Cardiac muscle cell (in vitro differentiated cells and primary cell): ENCODE results near the gene NAALADL2. TPM values are rescaled to one million over a fixed set of nuclear protein-coding genes. Genes with fewer than 3 reads are reported as not detected.

Experiments used
- DNase-seq, 2 donors: peaks; one replicate each; pipeline versions ENCODE4 v3.0.0 to v3.0.0-alpha.2; 2010 to 2017; ENCODE audit warnings: low read depth in 1 of 2, low spot score in 1 of 2
- H3K27ac ChIP-seq: fragments of 200-600 bp; sonication (generic); 2 replicates; pipeline ENCODE4 v1.5.1; 2016
- H3K27me3 ChIP-seq: fragments of 200-600 bp; sonication (generic); 2 replicates; pipeline ENCODE4 v1.6.0; 2016; ENCODE audit warnings: control low read depth
- H3K36me3 ChIP-seq: fragments of 200-600 bp; sonication (generic); 2 replicates; pipeline ENCODE4 v1.5.1; 2016; ENCODE audit warnings: control low read depth
- H3K4me1 ChIP-seq: fragments of 200-600 bp; sonication (generic); 2 replicates; pipeline ENCODE4 v1.8.1; 2017; ENCODE audit warnings: low read depth, mild to moderate bottlenecking, mixed run types
- H3K4me3 ChIP-seq: fragments of 200-600 bp; sonication (generic); 2 replicates; pipeline ENCODE4 v1.5.1; 2016; ENCODE audit warnings: mild to moderate bottlenecking
- H3K9me3 ChIP-seq: fragments of 200-600 bp; sonication (generic); 2 replicates; pipeline ENCODE4 v1.5.1; 2017; ENCODE audit warnings: low read depth, mild to moderate bottlenecking, control low read depth
- CTCF ChIP-seq: IDR thresholded peaks from 2 replicates; pipeline ENCODE4 v1.5.1; 2012; ENCODE audit warnings: low read depth, mild to moderate bottlenecking, low read length
- polyA plus RNA-seq: library from polyadenylated mRNA; unstranded; fragments of >200 nt; fragmentation: Nextera tagmentation; extraction: Ambion mirVana; gene quantifications from 2 replicates; pipeline ENCODE4 v1.2.1, GENCODE V29; 2016
- total RNA-seq: library from RNA; depleted of rRNA; stranded (reverse); fragments of >200 nt; gene quantifications from 2 replicates; pipeline ENCODE4 v1.2.3, GENCODE V29; 2016

Gene NAALADL2
- total and polyA plus RNA-seq, 2 experiments from 2014 or later = 2.4 to 3.8 TPM

GRCh38 chr3:175651716-175652115, 792.6 kb downstream of the NAALADL2 start:
- Histone ChIP-seq H3K9me3 (no peaks in the 10 kb centered on the region), H3K27ac (no peak overlapping the region), H3K36me3 (no peaks in the 10 kb centered on the region), H3K4me3 (no peak overlapping the region), H3K27me3 (no peaks in the 10 kb centered on the region), H3K4me1 (no peaks in the 10 kb centered on the region)
- DNase-seq = no peak
- TF ChIP-seq CTCF = no peak

GRCh38 chr3:175655351-175655750, 796.2 kb downstream of the NAALADL2 start:
- Histone ChIP-seq H3K36me3 (no peaks in the 10 kb centered on the region), H3K9me3 (no peaks in the 10 kb centered on the region), H3K4me1 (no peaks in the 10 kb centered on the region), H3K27me3 (no peaks in the 10 kb centered on the region), H3K27ac (no peak overlapping the region), H3K4me3 (no peak overlapping the region)
- no peak for TF ChIP-seq CTCF
- DNase-seq = peak in 1 of 2 donors; percentile 30

- H3K4me1 ChIP-seq = no peaks in the 10 kb centered on the region
Observed at GRCh38 chr3:175656461-175656860, 797.3 kb downstream of the NAALADL2 start.

GRCh38 chr3:175659670-175660350, 800.7 kb downstream of the NAALADL2 start:
- Histone ChIP-seq H3K36me3 (no peaks in the 10 kb centered on the region), H3K9me3 (no peaks in the 10 kb centered on the region), H3K4me1 (no peaks in the 10 kb centered on the region), H3K27ac (no peak overlapping the region), H3K4me3 (no peak overlapping the region), H3K27me3 (no peaks in the 10 kb centered on the region)
- DNase-seq = no peak
- no peak for TF ChIP-seq CTCF

More at GRCh38 chr3:175656461-175656860, 797.3 kb downstream of the NAALADL2 start:
- no peak overlapping the region for H3K27ac ChIP-seq
- H3K4me3 ChIP-seq = no peak overlapping the region
- no peak for TF ChIP-seq CTCF
- DNase-seq = no peak
- no peaks in the 10 kb centered on the region for H3K36me3 ChIP-seq
- H3K27me3 ChIP-seq = no peaks in the 10 kb centered on the region
- no peaks in the 10 kb centered on the region for H3K9me3 ChIP-seq

- no peaks in the 10 kb centered on the region for H3K27me3 ChIP-seq
- H3K9me3 ChIP-seq = no peaks in the 10 kb centered on the region
- TF ChIP-seq CTCF = no peak
- no peak overlapping the region for H3K4me3 ChIP-seq
- H3K4me1 ChIP-seq = no peaks in the 10 kb centered on the region
- no peaks in the 10 kb centered on the region for H3K36me3 ChIP-seq
- no peak overlapping the region for H3K27ac ChIP-seq
- no peak for DNase-seq
Observed at GRCh38 chr3:175662815-175663214, 803.7 kb downstream of the NAALADL2 start.
